HCT116 (cell line): ENCODE data around the gene NCCRP1. TPM values are rescaled to one million over a fixed set of nuclear protein-coding genes. Genes with fewer than 3 reads are reported as not detected.
"Not testable (repeated sequence)": the region's sequence is repeated elsewhere in the genome, so short reads cannot be mapped to it uniquely, and the experiment has no call there.

Experiments used
- ATAC-seq: fragments of 200-7000 bp; cut with Tn5 transposase; 2 replicates; pipeline ENCODE4 v1.9.1; 2020; ENCODE audit warnings: mild to moderate bottlenecking, moderate library complexity
- BruUV-seq: library from RNA; stranded (reverse); fragments of 400-500 nt; replicated peaks from 2 replicates; lab custom pipeline; 2021; lab: Mats Ljungman, UMichigan
- CTCF ChIA-PET: fragments of 300-600 bp; sonication (Branson Sonifier 250); formaldehyde crosslinking; loops from one replicate; lab custom pipeline; 2021; ENCODE audit warnings: antibody characterized with exemption; lab: Charles Lee
- POLR2A ChIA-PET: fragments of 300-600, 350-600 bp; sonication (Branson Sonifier 250); formaldehyde crosslinking; loops from one replicate; lab custom pipeline; 2021; ENCODE audit warnings: antibody characterized with exemption; lab: Charles Lee
- RAD21 ChIA-PET, 2 experiments: fragments of 300-600 bp; sonication (Branson Sonifier 250); formaldehyde crosslinking; loops; one replicate each; lab custom pipeline; 2023; ENCODE audit warnings: low total read pairs in 2 of 2; ENCODE audit not compliant: uncharacterized antibody in 2 of 2, unreplicated experiment in 2 of 2, low non-redundant PET in 1 of 2; lab: Charles Lee
- DNase-seq: peaks from one replicate; pipeline ENCODE4 v3.0.0-alpha.2; 2010; ENCODE audit warnings: low read depth, low spot score
- H2AFZ ChIP-seq: fragments of 200-600 bp; shearing (Covaris generic), sonication (generic); 2 replicates; pipeline ENCODE4 v1.6.1; 2017; ENCODE audit warnings: low read depth, mixed run types, mixed read lengths, antibody characterized with exemption, low read length; ENCODE audit not compliant: poor library complexity, severe bottlenecking
- H3K27ac ChIP-seq: 2 replicates; pipeline ENCODE4 v1.5.1; 2012; ENCODE audit warnings: low read depth, low read length
- H3K27me3 ChIP-seq: fragments of 200-600 bp; sonication (generic); 2 replicates; pipeline ENCODE4 v1.6.1; 2016; ENCODE audit warnings: mixed run types, low read length, mixed read lengths; ENCODE audit not compliant: insufficient read depth
- H3K36me3 ChIP-seq, 2 experiments: fragments of 200-500 bp in 1 of 2; fragments of 200-600 bp in 1 of 2; sonication (Bioruptor generic) in 1 of 2; sonication (generic) in 1 of 2; 2 replicates each; pipeline versions ENCODE4 v1.5.1 to v1.6.1; 2014 to 2016; ENCODE audit warnings: low read length in 2 of 2, inconsistent platforms in 1 of 2, mixed read lengths in 1 of 2, mixed run types in 1 of 2; ENCODE audit not compliant: insufficient read depth in 2 of 2, control insufficient read depth in 1 of 2
- H3K4me1 ChIP-seq, 2 experiments: fragments of 200-600 bp in 1 of 2; sonication (generic) in 1 of 2; 2 replicates each; pipeline versions ENCODE4 v1.5.1 to v1.6.1; 2012 to 2017; ENCODE audit warnings: low read length in 2 of 2, inconsistent platforms in 1 of 2, mild to moderate bottlenecking in 1 of 2, mixed read lengths in 1 of 2, mixed run types in 1 of 2, moderate library complexity in 1 of 2; ENCODE audit not compliant: insufficient read depth in 2 of 2, control insufficient read depth in 1 of 2
- H3K4me2 ChIP-seq: fragments of 200-600 bp; sonication (generic); 2 replicates; pipeline ENCODE4 v1.6.1; 2017; ENCODE audit warnings: mixed run types, low read length, mixed read lengths
- H3K4me3 ChIP-seq, 2 experiments: fragments of 200-600 bp in 1 of 2; sonication (generic) in 1 of 2; replicated peaks in 1 of 2; 2 replicates each; pipeline ENCODE4 v1.5.1; 2011 to 2016; ENCODE audit warnings: low read length in 2 of 2, control low read depth in 1 of 2, low read depth in 1 of 2, mild to moderate bottlenecking in 1 of 2, mixed read lengths in 1 of 2, mixed run types in 1 of 2
- H3K79me2 ChIP-seq: fragments of 200-600 bp; sonication (generic); 2 replicates; pipeline ENCODE4 v1.6.1; 2017; ENCODE audit warnings: mild to moderate bottlenecking, mixed run types, low read length, moderate library complexity, mixed read lengths; ENCODE audit not compliant: insufficient read depth
- H3K9ac ChIP-seq: fragments of 200-600 bp; sonication (generic); 2 replicates; pipeline ENCODE4 v1.6.1; 2016; ENCODE audit warnings: low read length, mixed read lengths
- H3K9me2 ChIP-seq: fragments of 200-600 bp; sonication (generic), shearing (Covaris generic); 2 replicates; pipeline ENCODE4 v1.6.1; 2017; ENCODE audit warnings: mixed run types, mild to moderate bottlenecking, moderate library complexity; ENCODE audit not compliant: insufficient read depth
- H3K9me3 ChIP-seq, 2 experiments: fragments of 200-500 bp in 1 of 2; fragments of 200-600 bp in 1 of 2; sonication (Bioruptor generic) in 1 of 2; sonication (generic) in 1 of 2; 2 replicates each; pipeline ENCODE4 v1.6.1; 2014 to 2017; ENCODE audit warnings: low read length in 2 of 2, mixed read lengths in 2 of 2, inconsistent platforms in 1 of 2, low read depth in 1 of 2, mild to moderate bottlenecking in 1 of 2, mixed run types in 1 of 2, moderate library complexity in 1 of 2; ENCODE audit not compliant: control insufficient read depth in 1 of 2, insufficient read depth in 1 of 2
- H4K20me1 ChIP-seq: fragments of 200-600 bp; sonication (generic), shearing (Covaris generic); 2 replicates; pipeline ENCODE4 v1.6.1; 2017; ENCODE audit warnings: mixed run types, mild to moderate bottlenecking, moderate library complexity; ENCODE audit not compliant: insufficient read depth
- CBX3 ChIP-seq: IDR thresholded peaks from 2 replicates; pipeline ENCODE4 v1.6.1; 2012; ENCODE audit warnings: low read depth
- EZH2 ChIP-seq: fragments of 200-600 bp; sonication (generic); IDR thresholded peaks from 2 replicates; pipeline ENCODE4 v1.6.1; 2017; ENCODE audit warnings: antibody characterized with exemption, mixed run types
- RAD21 ChIP-seq: IDR thresholded peaks from 2 replicates; pipeline ENCODE4 v1.6.1; 2012; ENCODE audit warnings: low read depth, mild to moderate bottlenecking
- SIN3A ChIP-seq: IDR thresholded peaks from 2 replicates; pipeline ENCODE4 v1.6.1; 2012; ENCODE audit warnings: low read depth
- SP1 ChIP-seq: IDR thresholded peaks from 2 replicates; pipeline ENCODE4 v1.6.1; 2012; ENCODE audit warnings: low read depth
- ZFX ChIP-seq: fragments of 450-650 bp; IDR thresholded peaks from 2 replicates; pipeline ENCODE4 v1.6.1; 2017
- ZNF274 ChIP-seq: fragments of 200-500 bp; sonication (Bioruptor generic); IDR thresholded peaks from 2 replicates; pipeline ENCODE4 v1.6.1; 2014; ENCODE audit warnings: mild to moderate bottlenecking, low read depth, low read length, inconsistent platforms
- intact Hi-C: fragments of 100-400 bp; cut with micrococcal nuclease; formaldehyde crosslinking; loops from 2 replicates; pipeline ENCODE4 v1.10.0; 2022
- total RNA-seq: library from RNA; stranded (reverse); gene quantifications from one replicate; pipeline ENCODE4 v1.2.1, GENCODE V29; 2021; ENCODE audit not compliant: unreplicated experiment
- TF ChIP-seq, protein P1 (sequence below): IDR thresholded peaks from 2 replicates; pipeline ENCODE4 v1.6.1; 2011; ENCODE audit warnings: mild to moderate bottlenecking, low read length, moderate library complexity; ENCODE audit not compliant: insufficient replicate concordance; ENCODE audit errors: extremely low read depth
- TF ChIP-seq, protein P2 (sequence below): IDR thresholded peaks from 2 replicates; pipeline ENCODE4 v1.6.1; 2012
- TF ChIP-seq, protein P3 (sequence below), 3 experiments: fragments of 200-600 bp in 1 of 3; sonication (generic) in 1 of 3; IDR thresholded peaks in 2 of 3; conservative IDR thresholded peaks in 1 of 3; 2 replicates each; pipeline ENCODE4 v1.5.1; 2012 to 2017; ENCODE audit warnings: low read depth in 2 of 3, low read length in 2 of 3, antibody characterized with exemption in 1 of 3, borderline replicate concordance in 1 of 3, control low read depth in 1 of 3, mild to moderate bottlenecking in 1 of 3, mixed read lengths in 1 of 3, mixed run types in 1 of 3, moderate library complexity in 1 of 3; ENCODE audit not compliant: insufficient read depth in 1 of 3

The NCCRP1 gene
- total RNA-seq, 1 experiment from 2014 or later: 0.12 TPM

DNA sequence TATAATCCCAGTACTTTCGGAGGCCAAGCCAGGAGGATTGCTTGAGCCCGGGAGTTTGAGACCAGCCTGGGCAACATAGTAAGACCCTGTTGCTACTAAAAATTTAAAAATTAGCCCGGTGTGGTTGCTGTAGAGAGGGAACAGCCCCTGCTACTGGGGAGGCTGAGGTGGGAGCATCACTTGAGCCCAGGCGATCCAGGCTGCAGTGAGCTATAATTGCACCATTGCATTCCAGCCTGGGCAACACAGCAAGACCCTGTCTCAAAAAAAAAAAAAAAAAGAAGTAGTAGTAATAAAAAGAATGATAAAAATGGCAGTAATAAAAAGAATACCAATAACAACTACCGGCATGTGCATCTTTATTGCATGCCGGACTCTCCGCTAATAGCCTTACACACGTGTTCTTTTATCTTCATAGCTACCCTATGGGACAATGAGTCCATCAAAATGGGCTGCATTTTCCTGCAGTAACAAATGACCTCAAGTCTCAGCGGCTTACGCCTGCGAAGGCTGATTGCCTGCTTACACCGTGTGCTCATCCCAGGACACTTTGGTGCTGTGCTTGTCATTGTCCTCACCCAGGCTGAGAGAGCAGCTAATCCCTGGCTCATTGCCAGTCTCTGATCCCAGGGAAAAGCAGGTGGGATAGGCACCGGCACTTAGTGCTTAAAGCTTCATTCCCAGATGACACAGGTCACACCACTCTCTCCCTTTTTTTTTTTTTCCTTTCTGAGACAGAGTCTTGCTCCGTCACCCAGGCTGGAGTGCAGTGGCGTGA lies 21.7 kb downstream of the NCCRP1 start (continued):
- TF ChIP-seq, protein P1, sequence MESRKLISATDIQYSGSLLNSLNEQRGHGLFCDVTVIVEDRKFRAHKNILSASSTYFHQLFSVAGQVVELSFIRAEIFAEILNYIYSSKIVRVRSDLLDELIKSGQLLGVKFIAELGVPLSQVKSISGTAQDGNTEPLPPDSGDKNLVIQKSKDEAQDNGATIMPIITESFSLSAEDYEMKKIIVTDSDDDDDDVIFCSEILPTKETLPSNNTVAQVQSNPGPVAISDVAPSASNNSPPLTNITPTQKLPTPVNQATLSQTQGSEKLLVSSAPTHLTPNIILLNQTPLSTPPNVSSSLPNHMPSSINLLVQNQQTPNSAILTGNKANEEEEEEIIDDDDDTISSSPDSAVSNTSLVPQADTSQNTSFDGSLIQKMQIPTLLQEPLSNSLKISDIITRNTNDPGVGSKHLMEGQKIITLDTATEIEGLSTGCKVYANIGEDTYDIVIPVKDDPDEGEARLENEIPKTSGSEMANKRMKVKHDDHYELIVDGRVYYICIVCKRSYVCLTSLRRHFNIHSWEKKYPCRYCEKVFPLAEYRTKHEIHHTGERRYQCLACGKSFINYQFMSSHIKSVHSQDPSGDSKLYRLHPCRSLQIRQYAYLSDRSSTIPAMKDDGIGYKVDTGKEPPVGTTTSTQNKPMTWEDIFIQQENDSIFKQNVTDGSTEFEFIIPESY: no peak
- TF ChIP-seq ZFX: no peak
- TF ChIP-seq, protein P2, sequence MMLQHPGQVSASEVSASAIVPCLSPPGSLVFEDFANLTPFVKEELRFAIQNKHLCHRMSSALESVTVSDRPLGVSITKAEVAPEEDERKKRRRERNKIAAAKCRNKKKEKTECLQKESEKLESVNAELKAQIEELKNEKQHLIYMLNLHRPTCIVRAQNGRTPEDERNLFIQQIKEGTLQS: no peak
- TF ChIP-seq RAD21: no peak
- no peak for TF ChIP-seq ZNF274
- no peak for TF ChIP-seq EZH2
- TF ChIP-seq SIN3A: no peak
- no peak for TF ChIP-seq SP1

DNA sequence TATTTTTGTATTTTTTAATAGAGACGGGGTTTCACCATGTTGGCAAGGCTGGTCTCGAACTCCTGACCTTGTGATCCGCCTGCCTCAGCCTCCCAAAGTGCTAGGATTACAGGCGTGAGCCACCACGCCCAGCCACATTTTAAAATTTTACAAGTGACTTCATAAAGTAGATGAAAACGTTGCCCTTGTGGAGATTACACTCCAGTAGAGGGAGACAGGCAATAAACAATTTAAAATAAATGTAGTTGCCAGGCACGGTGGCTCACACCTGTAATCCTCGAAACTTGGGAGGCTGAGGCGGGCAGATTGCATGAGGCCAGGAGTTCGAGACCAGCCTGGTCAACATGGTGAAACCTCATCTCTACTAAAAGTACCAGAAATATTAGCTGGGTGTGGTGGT lies 22.3 kb downstream of the NCCRP1 start:
- H3K36me3 ChIP-seq, RAD21 ChIA-PET, H3K79me2 ChIP-seq, H3K27ac ChIP-seq, H3K9ac ChIP-seq, H3K9me3 ChIP-seq: not testable (repeated sequence)
- CTCF ChIA-PET: interaction anchor here (0.7 kb wide), 1 partner anchor 195 kb away, joined by 3 read pairs; no protein-coding TSS in a partner anchor
- peak; percentile 57 for TF ChIP-seq RAD21
- TF ChIP-seq, protein P3, sequence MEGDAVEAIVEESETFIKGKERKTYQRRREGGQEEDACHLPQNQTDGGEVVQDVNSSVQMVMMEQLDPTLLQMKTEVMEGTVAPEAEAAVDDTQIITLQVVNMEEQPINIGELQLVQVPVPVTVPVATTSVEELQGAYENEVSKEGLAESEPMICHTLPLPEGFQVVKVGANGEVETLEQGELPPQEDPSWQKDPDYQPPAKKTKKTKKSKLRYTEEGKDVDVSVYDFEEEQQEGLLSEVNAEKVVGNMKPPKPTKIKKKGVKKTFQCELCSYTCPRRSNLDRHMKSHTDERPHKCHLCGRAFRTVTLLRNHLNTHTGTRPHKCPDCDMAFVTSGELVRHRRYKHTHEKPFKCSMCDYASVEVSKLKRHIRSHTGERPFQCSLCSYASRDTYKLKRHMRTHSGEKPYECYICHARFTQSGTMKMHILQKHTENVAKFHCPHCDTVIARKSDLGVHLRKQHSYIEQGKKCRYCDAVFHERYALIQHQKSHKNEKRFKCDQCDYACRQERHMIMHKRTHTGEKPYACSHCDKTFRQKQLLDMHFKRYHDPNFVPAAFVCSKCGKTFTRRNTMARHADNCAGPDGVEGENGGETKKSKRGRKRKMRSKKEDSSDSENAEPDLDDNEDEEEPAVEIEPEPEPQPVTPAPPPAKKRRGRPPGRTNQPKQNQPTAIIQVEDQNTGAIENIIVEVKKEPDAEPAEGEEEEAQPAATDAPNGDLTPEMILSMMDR (IDR thresholded peaks at IDR 0.05 in 2 of 3, conservative IDR thresholded peaks at IDR 0.05 in 1 of 3; ENCODE audit: borderline replicate concordance in 1 of 3, insufficient read depth in 1 of 3, low read depth in 2 of 3, low read length in 2 of 3): peak in 1 of 3 experiments; percentile 46; a peak in 2 of 6 replicates
- TF ChIP-seq CBX3: peak; percentile 29; the same call in 1 of the 2 replicates
- TF ChIP-seq, all 23 proteins: peak for 3; not testable (repeated sequence) for 20
- ATAC-seq: 0 out of 2 replicates have a peak, but pooled peaks have one; percentile 34
- H4K20me1 ChIP-seq, H3K4me3 ChIP-seq, DNase-seq, POLR2A ChIA-PET, H3K4me1 ChIP-seq, H3K9me2 ChIP-seq, H3K27me3 ChIP-seq, H2AFZ ChIP-seq, BruUV-seq, H3K4me2 ChIP-seq: not testable (repeated sequence)
- intact Hi-C loops: loop anchor here (10.0 kb wide), 1 partner anchor 316 kb away; the partner anchor contains the start of gene EID2B
